ENCODE results near the gene NANOS1.

The NANOS1 gene

DNA sequence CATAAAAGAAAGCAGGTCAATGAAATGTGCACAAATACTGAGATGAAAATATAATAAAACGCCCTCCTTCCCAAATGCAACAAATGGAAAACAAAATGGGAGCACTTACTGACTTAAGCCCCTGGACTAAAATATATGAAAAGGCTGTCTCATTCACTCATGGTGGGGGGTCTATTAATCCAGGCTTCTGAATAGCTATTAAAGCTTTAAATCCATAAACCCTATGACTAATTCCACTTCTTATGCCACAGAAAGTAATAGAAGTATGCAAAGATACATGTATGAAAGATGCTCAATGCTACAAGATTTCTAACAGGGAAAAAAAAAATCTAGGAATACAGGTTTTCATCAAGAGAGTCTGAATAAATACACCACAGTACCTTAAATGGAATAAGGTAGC, 30.6 kb downstream of the NANOS1 start:
- no peak for DNase-seq (ENCODE audit: low spot score)

DNA sequence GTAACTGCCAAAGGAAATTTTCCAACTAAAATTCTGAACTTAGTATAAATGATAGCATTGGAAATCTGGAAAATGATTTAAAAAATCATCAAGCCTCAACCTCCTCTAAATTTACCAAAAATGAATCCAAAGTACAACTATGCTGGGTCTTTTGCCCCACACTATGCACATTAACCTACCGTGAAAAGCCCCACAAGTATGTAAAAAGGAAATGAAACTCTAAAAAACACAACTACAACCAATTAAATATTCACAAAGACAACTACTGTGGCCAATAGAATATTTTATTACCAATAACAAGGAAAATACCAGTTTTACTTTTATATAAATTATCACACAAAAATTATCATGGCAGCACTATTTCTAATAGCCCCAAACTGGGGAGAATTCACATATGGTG, 31.8 kb downstream of the NANOS1 start:
- no peak for DNase-seq (ENCODE audit: low spot score)

DNA sequence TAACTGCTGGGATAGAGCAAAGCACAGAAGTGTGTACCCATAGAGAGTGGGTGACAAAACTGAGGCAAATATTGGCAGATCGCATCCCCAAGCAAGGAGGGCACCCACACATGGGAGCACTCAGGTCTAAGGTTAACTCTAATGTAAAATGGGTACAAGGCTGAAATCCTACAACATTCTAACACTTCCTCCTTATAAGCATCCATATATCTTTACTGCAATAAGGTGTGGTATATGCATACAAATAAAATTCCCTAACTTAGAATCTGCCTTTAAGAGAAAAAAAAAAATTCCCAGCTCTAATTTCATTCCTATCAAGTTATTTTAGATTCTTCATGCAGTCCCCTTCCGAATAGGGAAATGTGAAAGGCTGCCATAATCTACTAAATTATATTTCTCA, 32.4 kb downstream of the NANOS1 start:
- DNase-seq (ENCODE audit: low spot score) = no peak

DNA sequence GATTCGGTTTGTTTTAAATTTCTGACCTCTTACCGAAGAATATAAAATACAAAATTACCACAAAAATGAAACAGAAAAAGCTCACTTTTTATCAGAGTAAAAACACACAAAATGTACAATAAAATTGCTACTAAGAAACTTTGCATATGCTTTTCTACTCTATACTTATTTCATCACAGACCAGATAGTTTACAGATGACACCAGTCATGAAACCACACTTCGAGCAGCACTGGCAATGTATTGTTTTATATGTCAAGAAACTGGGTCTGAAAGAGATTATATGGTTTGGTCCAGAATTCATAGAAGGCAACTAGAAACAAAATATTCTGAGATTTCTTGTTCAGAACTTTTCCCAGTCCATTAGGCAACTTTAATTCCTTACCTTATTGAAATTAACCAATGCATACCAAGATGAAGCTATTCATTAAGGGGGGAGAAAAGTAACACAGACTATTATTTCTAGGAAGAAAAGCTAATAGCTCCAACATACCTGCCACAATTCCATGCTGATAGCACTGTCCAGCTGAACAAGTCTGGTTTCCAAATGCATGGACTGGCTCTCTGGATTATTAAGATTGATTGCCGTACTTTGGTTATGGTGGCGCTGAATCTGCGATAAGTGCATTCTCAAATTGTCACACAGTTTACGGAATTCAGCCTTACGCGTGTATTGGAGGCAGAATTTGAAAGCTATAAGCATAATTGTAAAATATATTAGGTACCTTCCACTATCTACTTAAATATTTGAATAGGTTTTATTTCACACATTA, 41.1 kb downstream of the NANOS1 start:
- DNase-seq (ENCODE audit: low spot score) = no peak

DNA sequence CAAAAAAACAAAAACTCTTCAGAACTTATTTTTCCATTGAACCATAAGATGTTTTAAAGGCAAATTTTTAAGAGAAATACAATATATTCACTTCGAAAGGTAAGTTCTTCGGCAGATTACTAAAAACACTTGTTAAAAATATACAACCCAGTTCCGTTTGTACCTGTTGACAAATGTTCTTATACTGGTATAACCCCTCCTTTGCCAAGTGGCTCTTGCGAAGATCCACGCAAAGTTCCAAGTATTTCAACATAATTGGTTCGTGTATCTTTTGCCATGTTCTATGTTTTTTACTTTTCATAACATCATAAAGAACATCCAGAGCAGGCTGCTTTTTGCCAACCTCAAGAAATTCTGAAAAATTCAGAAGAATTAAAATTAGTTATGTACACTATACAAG, 44.1 kb downstream of the NANOS1 start:
- no peak for DNase-seq (ENCODE audit: low spot score)

DNA sequence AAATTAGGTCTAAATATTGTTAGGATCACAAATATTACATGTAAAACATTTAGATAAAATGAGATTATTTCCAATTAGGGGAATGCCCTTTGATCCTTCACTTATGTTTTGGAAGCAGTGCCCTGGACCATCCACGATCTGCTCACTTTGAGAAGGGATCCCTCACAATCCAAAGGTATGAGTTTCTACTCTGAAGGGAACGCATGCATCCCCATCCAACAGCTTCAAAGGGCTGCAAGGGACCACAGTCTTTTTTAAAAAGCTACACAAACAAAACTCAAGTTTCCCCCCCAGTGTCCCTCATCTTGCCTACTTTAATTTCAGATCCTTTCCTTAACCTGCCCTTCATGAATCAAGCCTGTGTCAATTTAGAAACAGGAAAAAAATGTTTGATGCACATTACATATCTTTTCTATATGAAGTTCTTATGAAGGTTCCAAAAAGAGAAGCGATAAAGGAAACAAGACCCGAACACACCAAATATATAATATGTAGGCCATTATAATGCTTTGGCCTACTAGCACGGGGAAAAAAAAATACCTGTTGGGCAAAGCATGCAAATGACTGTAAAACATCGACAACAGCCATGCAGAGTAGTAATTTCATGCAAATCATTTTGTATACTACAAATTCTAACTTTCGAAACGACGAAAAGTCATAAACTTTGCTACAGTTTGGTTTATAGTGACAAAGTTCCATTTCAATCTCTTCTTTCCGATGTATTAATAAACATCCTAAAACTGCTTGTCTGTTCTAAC, 49.1 kb downstream of the NANOS1 start:
- DNase-seq (ENCODE audit: low spot score) = no peak

DNA sequence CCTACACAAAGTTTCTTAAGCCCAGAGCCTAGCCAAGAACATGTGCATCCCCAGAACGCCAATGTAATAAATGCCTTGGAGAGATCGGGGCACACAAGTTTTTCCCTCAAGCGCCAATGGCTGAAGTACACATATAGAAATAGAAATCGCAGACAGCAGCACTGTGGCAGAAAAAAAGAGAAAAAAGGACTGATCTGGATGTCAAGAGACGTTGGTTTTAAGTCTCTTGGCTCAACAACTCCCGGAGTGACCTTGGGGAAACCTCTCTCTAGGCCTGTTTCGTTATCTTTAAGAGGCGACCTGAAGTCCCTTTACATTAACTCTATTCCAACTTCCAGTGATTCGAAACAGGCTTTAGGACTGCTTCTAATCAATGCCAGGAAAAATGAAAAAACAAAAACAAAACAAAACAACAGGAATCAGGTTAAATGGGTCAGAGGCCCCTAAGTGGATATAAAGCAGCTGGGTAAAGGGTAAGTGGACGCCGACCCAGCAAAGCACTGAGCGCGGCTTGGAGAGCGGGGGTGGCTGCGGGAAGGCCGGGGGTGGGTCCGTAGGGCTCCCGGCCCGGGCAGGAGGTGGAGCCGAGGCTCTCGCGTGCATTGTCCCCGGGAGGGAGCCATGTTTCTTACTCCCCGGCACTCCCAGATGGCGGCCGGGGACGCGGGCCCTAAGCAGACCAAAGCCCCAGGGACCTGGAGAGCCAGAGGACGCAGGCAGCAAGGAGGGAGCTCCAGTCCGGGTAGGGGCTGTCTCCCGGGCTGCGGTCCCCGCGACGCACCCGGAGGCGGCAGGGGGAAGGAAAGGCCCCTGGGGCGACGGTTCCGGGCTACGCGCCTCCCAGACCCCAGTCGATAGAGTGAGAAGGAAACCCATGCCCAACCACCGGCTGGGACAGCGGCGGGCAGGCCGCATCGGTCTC, 50.3 kb downstream of the NANOS1 start:
- peak; percentile 52 for DNase-seq (ENCODE audit: low spot score)

DNA sequence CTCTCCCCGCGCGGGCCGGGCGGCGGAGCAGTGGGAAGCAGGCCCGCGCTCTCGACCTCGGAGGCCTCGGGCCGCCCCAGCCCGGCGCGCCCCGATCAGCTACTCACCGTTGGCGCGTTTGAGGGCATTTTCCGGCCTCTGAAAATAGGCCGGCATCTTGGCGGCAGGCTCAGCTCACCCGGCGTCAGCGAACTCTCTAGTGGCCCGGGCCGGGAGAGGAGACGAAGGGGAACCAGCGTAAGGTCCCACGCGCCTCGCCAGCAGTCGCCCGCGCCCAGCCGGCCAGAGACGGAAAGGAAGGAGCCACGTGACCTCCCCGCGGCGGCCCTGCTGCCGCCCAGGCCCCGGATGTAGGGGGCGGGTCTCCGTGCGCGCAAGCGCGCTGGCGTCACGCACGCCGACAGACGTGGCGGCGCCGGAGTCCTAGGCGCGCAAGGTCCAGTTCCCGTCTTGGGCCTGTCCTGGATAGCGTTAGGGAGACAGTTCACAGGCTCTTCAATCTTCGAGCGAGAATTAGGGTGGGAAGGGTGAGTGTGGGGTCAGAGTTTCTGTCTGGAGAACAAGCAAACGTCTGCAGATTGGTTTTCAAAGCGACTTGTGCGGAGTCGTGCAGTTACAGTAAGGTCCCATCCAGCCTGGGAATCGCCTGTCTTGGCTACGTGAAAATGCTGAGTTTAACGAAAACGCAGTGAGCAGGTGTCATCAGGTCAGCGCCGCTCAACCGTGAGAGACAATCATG, 51.2 kb downstream of the NANOS1 start, which contains the start of gene EIF3A:
Gene EIF3A, minus strand, starts transcription at position 297 of the 739 bp plus-strand sequence. Its CDS starts 141 bp downstream, at position 156.
- DNase-seq (ENCODE audit: low spot score) = peak; percentile 92

Data from globus pallidus (tissue), 1 donor.